Measurements from ENCODE around the gene RAB20. TPM values are rescaled to one million over a fixed set of nuclear protein-coding genes. Genes with fewer than 3 reads are reported as not detected.

RAB20 gene
- total RNA-seq, 1 experiment from 2014 or later = 14.3 TPM

DNA sequence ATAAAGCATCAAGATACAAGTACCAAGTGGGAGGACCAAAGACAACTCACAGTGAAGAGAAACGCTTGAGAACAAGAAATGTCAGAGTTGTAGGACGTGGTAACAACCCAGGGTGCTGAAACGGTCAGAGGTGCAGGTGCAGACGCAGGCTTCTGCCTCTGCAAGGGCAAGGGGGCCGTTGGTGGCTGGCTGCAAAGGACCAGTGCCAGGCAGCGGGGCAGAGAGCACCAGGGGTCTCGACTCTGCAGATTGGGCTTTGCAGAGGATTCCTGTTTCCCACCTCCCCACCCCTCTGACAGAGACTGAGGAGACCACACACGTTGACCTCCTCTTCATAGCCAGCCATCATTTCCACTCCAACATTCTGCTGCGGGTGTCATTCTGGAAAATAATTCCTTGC lies 38.3 kb downstream of the RAB20 start:
- ChIA-PET POLR2A (no interaction called here), CTCF (no interaction called here)
- ATAC-seq = no peak
- Mint-ChIP-seq H3K36me3 (peaks cover 2% of the 10 kb centered on the region; the same call in 1 of the 2 replicates), H3K27ac (peak overlapping the region; percentile 63; the same call in 1 of the 2 replicates), H3K4me1 (peaks cover 24% of the 10 kb centered on the region), H3K27me3 (ENCODE audit: low read depth) (no peaks in the 10 kb centered on the region), H3K9me3 (no peaks in the 10 kb centered on the region), H3K4me3 (no peak overlapping the region)
- TF ChIP-seq JUN (CRISPR knock-in tag; IDR thresholded peaks at IDR 0.05) = no peak
- no peak for TF ChIP-seq ZNF121 (CRISPR knock-in tag; IDR thresholded peaks at IDR 0.05)
- TF ChIP-seq FOXJ3 (CRISPR knock-in tag; IDR thresholded peaks at IDR 0.05; ENCODE audit: borderline replicate concordance) = no peak
- TF ChIP-seq, protein P1, sequence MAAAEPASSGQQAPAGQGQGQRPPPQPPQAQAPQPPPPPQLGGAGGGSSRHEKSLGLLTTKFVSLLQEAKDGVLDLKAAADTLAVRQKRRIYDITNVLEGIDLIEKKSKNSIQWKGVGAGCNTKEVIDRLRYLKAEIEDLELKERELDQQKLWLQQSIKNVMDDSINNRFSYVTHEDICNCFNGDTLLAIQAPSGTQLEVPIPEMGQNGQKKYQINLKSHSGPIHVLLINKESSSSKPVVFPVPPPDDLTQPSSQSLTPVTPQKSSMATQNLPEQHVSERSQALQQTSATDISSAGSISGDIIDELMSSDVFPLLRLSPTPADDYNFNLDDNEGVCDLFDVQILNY (CRISPR knock-in tag; IDR thresholded peaks at IDR 0.05) = no peak
- TF ChIP-seq, protein P2, sequence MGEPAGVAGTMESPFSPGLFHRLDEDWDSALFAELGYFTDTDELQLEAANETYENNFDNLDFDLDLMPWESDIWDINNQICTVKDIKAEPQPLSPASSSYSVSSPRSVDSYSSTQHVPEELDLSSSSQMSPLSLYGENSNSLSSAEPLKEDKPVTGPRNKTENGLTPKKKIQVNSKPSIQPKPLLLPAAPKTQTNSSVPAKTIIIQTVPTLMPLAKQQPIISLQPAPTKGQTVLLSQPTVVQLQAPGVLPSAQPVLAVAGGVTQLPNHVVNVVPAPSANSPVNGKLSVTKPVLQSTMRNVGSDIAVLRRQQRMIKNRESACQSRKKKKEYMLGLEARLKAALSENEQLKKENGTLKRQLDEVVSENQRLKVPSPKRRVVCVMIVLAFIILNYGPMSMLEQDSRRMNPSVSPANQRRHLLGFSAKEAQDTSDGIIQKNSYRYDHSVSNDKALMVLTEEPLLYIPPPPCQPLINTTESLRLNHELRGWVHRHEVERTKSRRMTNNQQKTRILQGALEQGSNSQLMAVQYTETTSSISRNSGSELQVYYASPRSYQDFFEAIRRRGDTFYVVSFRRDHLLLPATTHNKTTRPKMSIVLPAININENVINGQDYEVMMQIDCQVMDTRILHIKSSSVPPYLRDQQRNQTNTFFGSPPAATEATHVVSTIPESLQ (CRISPR knock-in tag; IDR thresholded peaks at IDR 0.05) = no peak
- no peak for TF ChIP-seq TEAD4 (CRISPR knock-in tag; IDR thresholded peaks at IDR 0.05)
- no peak for TF ChIP-seq SMAD3 (CRISPR knock-in tag; IDR thresholded peaks at IDR 0.05; ENCODE audit: borderline replicate concordance)
- TF ChIP-seq, protein P3, sequence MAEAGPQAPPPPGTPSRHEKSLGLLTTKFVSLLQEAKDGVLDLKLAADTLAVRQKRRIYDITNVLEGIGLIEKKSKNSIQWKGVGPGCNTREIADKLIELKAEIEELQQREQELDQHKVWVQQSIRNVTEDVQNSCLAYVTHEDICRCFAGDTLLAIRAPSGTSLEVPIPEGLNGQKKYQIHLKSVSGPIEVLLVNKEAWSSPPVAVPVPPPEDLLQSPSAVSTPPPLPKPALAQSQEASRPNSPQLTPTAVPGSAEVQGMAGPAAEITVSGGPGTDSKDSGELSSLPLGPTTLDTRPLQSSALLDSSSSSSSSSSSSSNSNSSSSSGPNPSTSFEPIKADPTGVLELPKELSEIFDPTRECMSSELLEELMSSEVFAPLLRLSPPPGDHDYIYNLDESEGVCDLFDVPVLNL (CRISPR knock-in tag; IDR thresholded peaks at IDR 0.05; ENCODE audit: borderline replicate concordance, low read depth) = no peak
- no peak for TF ChIP-seq GRHL2 (CRISPR knock-in tag; IDR thresholded peaks at IDR 0.05; ENCODE audit: insufficient replicate concordance, severe bottlenecking)
- no peak for TF ChIP-seq ESRRA (CRISPR knock-in tag; IDR thresholded peaks at IDR 0.05; ENCODE audit: borderline replicate concordance)
- no peak for TF ChIP-seq SMAD4 (CRISPR knock-in tag; IDR thresholded peaks at IDR 0.05)
- TF ChIP-seq, protein P4, sequence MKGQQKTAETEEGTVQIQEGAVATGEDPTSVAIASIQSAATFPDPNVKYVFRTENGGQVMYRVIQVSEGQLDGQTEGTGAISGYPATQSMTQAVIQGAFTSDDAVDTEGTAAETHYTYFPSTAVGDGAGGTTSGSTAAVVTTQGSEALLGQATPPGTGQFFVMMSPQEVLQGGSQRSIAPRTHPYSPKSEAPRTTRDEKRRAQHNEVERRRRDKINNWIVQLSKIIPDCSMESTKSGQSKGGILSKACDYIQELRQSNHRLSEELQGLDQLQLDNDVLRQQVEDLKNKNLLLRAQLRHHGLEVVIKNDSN (CRISPR knock-in tag; IDR thresholded peaks at IDR 0.05) = no peak
- no peak for DNase-seq (ENCODE audit: low spot score)

DNA sequence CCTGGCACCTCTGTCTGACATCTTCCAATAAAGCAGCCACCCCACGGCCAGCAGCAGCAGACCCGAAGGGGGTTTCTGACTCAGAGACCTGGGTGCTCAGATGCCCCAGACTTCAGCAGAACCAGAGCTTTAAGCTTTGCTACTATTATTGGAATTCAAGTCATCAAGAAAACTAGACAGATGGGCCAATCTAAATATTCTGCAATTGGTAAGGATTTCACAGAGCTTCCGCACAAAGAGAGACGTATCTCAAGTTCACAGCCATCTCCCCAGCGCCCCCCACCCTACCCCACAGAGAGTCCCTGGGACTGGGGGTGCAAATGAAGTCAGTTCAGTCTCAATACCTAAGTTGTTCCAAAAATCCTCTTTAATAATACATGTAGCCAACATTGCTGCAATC lies 38.8 kb downstream of the RAB20 start:
- CTCF ChIA-PET = no interaction called here
- Mint-ChIP-seq H3K27me3 (ENCODE audit: low read depth) (no peaks in the 10 kb centered on the region), H3K4me3 (no peak overlapping the region), H3K36me3 (peaks cover 2% of the 10 kb centered on the region; the same call in 1 of the 2 replicates), H3K27ac (no peak overlapping the region), H3K4me1 (peaks cover 24% of the 10 kb centered on the region), H3K9me3 (no peaks in the 10 kb centered on the region)
- POLR2A ChIA-PET = no interaction called here
- TF ChIP-seq, protein P5, sequence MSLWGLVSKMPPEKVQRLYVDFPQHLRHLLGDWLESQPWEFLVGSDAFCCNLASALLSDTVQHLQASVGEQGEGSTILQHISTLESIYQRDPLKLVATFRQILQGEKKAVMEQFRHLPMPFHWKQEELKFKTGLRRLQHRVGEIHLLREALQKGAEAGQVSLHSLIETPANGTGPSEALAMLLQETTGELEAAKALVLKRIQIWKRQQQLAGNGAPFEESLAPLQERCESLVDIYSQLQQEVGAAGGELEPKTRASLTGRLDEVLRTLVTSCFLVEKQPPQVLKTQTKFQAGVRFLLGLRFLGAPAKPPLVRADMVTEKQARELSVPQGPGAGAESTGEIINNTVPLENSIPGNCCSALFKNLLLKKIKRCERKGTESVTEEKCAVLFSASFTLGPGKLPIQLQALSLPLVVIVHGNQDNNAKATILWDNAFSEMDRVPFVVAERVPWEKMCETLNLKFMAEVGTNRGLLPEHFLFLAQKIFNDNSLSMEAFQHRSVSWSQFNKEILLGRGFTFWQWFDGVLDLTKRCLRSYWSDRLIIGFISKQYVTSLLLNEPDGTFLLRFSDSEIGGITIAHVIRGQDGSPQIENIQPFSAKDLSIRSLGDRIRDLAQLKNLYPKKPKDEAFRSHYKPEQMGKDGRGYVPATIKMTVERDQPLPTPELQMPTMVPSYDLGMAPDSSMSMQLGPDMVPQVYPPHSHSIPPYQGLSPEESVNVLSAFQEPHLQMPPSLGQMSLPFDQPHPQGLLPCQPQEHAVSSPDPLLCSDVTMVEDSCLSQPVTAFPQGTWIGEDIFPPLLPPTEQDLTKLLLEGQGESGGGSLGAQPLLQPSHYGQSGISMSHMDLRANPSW (CRISPR knock-in tag; conservative IDR thresholded peaks at IDR 0.05; ENCODE audit: low read depth) = no peak
- TF ChIP-seq ZNF671 (CRISPR knock-in tag; IDR thresholded peaks at IDR 0.05) = no peak
- DNase-seq (ENCODE audit: low spot score) (no peak), ATAC-seq (no peak)

DNA sequence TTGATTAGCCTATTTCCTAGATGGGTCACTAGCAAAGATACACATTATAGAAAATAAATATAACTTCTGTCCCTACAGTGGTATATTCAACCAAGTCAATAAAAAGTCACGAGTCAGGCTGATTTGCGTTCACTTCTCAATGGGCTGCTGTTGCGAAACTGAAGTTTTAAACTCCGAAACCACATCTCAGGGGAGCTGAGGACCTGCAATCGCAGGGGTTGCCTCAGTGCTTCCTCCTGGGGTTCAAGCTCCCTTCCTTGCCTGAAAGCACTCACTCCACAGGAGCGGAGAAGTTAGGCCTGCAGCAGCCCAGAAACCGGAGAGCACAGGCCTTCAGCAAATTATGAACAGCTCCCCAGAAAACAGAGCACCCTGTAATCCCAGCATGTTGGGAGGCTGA lies 39.6 kb downstream of the RAB20 start:
- TF ChIP-seq RORB (CRISPR knock-in tag; IDR thresholded peaks at IDR 0.05) (no peak), KAT7 (CRISPR knock-in tag; IDR thresholded peaks at IDR 0.05; ENCODE audit: borderline replicate concordance) (no peak)
- Mint-ChIP-seq H3K36me3 (peaks cover 2% of the 10 kb centered on the region; the same call in 1 of the 2 replicates), H3K27ac (peak overlapping the region; percentile 65; the same call in 1 of the 2 replicates), H3K27me3 (ENCODE audit: low read depth) (no peaks in the 10 kb centered on the region), H3K9me3 (no peaks in the 10 kb centered on the region), H3K4me1 (peaks cover 17% of the 10 kb centered on the region), H3K4me3 (no peak overlapping the region)
- ATAC-seq (no peak), DNase-seq (ENCODE audit: low spot score) (no peak)
- POLR2A ChIA-PET = no interaction called here
- CTCF ChIA-PET = interaction anchor here (0.6 to 1.8 kb wide), 4 partner anchors 39 to 97 kb away, joined by 3 to 9 read pairs (median 4); no protein-coding TSS in a partner anchor
